Epidermal melanocyte (primary cell): ENCODE results near the gene ZNRF1.

Source experiments
- DNase-seq: peaks from one replicate; pipeline ENCODE4 v3.0.0; 2011; ENCODE audit warnings: low spot score; ENCODE audit not compliant: insufficient read length

The ZNRF1 gene

DNA sequence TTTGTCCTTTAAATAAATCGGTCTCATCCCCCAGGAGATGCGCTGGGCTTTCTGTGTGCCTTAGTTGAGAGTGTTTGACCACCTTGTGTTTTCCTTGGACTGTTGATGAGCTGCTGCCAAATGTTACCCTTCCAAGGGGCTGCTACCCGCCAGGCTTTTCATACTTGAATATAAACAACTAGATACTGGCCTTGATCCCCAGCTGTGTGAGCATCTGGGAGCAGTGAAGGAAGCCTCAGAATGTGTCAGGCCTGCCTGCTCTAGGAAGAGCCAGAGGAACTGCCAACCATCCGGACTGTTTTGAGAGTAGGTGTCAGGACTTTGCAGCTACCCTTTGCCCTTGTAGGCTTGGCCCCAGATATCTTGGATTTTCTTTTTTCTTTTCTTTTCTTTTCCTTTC, 60.0 kb downstream of the ZNRF1 start:
- DNase-seq, result no peak

DNA sequence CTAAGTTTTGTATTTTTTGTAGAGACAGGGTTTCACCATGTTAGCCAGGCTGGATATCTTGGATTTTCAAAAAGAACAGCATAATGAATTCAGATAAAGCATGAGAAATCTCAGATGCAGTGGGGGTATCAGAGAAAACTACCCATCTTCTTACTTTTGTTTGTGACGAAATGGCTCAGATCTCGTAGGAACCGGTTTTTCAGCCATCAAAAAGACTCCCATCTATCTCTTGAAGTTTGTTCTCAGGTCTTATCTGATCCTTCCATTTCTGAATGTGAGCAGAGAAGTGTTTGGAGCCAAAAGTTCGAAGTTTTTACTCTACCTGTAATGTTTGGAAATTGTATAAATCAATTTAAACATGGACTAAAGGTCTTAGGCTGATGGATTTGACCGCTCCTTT, 60.6 kb downstream of the ZNRF1 start:
- DNase-seq, result no peak

DNA sequence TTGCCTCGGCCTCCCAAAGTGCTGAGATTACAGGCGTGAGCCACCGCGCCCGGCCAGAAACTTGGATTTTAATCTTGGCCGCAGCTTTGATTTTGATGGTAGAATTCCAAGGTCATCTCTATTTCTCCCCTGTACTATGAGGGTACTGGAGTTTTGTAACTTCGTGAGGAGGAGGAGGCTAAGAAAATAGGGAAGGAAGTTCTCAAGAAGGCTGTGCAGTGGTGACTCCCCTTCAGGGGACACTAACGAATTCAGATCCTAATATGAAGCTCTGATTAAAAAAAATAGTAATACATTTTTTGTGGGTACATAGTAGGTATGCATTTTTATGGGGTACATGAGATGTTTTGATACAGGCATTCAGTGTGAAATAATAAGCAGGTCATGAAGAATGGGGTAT, 61.9 kb downstream of the ZNRF1 start:
- no peak for DNase-seq

DNA sequence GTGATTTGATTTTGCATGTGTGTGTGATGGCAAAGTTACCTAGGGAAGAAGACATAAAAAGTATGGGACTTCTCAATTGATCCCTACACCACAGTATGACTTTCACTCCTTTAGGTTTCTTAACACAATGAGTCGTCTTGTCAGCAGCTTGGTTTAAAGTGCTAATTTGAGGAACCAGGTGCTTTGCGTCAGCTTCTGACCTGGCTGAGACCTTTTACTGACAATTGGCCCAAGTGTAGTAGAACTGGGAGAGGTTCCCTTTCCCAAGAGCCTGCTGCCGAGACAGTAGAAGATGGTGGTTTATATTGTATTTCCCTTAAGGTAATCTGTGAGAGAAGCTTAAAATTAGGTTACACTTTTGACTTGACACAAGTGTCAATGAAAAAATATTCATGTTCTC, 62.8 kb downstream of the ZNRF1 start:
- no peak for DNase-seq

DNA sequence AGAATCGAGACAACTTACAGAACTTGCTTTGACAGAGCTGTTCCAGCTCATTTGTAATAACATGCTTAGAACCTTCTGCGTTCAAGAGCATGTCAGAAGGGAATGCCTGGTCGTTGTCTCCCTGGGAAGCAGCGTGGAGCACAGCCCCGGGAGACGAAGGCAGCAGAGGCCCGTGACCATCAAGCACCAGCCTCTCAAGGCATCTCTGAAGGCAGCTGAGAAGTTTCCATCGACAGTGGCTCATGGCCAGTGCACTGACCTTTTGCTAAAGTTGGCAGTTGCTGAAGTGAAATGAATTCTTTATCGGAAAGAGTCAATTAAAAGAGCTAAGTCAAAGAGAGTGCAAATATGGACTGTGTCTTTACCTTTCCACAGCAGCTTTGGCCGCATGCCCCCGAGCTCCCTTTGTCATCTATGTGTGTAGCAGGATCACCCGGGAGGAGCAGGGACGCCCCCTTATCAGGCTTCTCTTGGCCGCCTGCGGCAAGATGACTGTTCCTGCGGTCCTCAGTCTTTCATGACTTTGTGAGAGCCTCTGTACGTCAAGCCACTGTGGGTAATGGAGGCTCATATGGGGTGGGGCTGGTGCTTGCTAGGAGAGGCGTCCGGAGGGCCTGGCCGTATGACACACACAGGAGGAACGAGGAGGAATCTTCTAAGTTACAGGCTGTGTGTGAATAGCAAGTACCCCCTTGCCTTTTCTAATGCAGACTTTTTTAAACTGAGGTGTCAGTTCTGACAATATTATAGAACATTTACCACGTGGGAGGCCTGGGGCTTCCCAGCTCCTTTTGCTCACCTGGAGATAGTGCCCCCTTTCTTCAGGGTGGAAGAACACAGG, 63.5 kb downstream of the ZNRF1 start:
- DNase-seq, result no peak

DNA sequence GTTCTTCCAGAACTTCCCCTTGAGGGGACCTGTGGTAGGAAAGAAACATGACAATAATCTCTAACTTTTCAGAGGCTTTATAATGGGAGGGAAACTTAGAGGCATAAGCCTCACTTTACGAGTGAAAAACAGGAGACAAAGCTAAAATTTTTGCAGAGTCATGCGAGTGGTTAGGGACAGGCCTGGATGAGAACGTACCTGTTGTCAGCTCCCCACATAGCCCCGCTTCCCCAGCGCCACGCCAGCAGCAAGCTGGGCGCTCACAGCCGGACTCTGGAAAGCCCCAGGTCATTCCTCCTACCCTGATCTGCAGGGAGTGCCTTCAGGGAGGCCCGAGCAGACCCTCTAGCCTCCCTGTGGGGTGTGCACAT, 64.1 kb downstream of the ZNRF1 start:
- no peak for DNase-seq

DNA sequence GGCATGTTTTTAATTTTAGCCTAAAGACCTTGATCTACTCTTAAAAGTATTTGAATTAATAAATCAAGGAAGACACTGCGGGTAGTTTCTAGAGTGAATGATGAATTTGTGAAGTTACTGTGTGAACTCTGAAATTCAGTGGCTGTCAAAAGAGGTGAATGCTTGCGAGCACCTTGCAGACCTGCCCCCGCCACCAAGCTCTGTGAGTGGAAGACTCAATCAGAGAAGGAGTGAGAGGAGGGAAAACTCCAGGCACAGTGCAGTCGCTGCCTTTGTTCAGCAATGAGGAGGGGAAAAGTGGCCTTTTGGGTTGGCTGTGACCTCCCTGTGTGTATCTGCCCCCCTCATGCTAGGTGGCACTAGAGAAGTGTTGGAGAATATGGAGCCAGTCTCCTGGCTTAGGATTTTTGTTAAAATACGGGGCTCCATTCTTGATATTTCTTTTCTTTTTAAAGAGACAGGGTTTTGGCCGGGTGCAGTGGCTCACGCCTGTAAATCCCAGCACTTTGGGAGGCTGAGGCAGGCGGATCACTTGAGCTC, 64.8 kb downstream of the ZNRF1 start:
- DNase-seq, result no peak

DNA sequence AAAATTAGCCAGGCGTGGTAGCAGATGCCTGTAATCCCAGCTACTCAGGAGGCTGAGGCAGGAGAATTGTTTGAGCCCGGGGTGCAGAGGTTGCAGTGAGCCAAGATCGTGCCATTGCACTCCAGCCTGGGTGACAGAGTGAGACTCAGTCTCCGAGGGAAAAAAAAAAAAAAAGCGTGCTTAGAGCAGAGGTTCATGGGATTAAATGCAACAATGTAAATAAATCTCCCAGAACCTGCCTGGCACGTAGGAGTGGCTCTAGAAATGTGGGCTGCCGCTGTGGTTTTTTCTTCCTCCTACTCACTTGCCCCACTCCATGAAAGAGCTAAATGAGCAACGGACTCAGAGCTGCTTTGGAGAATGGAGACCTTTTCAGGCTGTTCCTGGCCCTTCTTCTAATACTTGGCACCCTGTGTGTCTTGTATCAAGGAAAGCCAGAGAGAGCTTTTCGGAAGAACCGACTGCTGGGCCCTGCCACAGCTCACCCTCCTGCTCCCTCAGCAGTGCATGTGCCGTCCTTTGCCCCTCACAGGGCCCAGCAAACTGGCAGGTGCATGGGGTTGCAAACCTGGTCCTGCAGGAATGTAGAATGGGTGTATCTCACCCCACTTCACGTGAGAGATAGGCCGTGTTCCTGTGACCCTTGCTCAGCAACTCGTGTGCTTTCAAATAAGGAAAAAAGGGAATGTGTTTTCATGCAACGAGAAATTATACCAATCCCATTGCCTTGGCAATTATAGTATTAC, 65.8 kb downstream of the ZNRF1 start:
- no peak for DNase-seq

DNA sequence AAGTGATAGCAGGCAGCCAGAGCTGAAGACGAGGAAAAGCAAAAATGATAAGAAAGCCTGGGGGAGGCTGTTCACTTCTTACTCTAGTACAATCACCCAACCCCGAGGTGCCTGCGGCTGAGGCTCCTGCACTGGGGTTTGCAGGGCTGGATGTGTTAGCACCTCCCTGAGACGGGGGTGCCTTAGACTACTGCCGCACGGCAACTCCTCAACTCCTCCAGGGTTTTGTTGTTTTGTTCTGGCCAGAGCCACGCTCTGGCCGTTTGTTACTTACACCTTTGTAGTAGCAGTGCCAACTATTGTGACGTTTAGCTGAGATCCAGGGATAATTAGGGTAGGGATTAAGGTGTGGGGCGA, 66.3 kb downstream of the ZNRF1 start:
- DNase-seq, result no peak

DNA sequence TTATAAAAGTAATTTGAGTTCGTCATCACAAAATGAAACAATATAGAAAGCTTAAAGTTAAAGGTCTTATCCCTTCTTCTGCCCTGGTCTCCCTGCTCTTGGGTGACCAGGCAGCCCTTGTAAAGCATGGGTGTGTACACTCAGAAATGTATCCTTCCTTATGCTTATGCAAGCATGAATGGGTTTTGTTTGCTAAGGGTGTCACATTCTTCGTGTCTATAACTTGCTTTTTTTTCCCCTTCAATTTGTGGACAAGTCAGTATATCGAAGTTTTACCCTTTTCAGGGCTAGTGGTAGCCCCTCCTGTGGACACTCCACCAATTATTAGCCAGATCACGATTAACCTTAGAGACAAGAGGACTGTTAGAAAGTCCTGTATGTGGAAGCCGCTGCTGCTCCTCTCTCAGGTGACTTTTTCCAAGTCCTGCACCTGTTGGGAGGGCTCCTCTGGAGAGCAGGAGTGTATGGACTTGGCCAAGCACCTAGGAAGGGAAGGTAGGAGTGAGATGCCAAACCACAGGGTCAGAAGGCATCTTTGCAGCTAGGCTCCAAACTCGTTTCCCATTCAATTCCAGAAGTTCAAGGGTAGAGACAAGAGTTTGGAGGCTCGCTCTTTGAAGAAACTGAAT, 66.8 kb downstream of the ZNRF1 start:
- no peak for DNase-seq

DNA sequence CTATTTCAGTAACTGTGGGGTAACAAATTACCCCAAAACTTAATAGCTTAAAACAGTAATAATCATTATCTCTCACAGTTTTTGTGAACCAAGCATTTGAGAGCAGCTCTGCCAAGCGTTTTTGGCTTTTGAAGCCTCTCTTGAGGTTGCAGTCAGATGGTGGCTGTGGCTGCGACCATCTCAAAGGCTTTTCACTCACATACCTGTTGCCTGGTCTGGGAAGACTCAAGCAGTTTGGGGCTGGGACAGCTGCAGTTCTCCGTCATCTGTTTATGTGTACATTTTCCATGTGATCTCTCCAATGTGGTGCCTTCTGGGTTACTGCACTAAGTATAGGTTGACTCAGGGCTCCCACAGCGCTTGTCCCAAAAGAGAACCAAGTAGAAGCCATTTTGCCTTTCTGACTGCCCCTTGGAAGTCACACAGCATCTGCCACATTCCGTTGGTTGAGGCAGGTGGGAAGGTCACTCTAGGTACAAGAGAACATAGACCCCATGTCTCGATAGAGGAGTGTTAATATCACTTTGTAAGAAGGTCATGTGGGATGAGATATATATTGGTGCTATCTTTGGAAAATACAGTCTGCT, 68.1 kb downstream of the ZNRF1 start:
- DNase-seq, result no peak

DNA sequence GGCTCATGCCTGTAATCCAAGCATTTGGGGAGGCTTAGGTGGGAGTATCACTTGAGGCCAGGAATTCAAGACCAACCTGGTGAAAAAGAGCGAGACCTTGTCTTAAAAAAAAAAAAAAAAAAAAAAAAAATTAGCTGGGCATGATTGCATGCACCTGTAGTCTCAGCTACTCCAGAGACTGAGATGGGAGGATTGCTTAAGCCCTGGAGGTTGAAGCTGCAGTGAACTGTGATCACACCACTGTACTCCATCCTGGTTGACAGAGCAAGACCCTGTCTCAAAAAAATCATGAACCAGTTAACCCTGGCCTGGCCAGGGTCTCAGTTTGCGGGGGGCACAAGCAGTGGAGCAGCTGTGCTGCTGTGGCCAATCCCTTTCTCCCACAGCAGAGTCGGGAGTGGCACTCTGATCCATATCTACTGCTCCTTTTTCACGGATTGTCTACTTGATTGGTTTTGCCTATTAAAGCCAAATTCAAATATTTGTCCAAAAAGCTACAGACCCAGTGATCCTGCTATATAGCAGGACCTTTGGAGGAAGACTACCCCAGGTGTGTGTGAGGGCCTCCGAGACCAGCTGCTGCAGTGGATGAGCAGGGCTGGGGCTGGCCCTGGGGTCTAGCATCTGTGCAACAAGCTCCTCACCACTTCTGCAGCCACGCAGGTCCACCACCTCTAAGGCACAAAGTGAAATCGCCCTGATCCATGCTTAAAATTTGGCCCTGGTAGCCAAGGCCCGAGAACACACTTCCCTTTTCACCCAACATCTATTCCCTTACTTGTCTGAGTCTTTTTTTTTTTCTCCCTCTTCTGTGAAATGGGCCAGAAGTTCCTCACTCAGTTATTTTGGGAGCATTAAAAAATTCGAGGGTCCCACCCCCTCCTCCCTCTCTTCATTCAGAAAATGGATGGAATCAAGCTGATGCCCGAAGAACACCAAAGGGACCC, 69.5 kb downstream of the ZNRF1 start:
- no peak for DNase-seq

DNA sequence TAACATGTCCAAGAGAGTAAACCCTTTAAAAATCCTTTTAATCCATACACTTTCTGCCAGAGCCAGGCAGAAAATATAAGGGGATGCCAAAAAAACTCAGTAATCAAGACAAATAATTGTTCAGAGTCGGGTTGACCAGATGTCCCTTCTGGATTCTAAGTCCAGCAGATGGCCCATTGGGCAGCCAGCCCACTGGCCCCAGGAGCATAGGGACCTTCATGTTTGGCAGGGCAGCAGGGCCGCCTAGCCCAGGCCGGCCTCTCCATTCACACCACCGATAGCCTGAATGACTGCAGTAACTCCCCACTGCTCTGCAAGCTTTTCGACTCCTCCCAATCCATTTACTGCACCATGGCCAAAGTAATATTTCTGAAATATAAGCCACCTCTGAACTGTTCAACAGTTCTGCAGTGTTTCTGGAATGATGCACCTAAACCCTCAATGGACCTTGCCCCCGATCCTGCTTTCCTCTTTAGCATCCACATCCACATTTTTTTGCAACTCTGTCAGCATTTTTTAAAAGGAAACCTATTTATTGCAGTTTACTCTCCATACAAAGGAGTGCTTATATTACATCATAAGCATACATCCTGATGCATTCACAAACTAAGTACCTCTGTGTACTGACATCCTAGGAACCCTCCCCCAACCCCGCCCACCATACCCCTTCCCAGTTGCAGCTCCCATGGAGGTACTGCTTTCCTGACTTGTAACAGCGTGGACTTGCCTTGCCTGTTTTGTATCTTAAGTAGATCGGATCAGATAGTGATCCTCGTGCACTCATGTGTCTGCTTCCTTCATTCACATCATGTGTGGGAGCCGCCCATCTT, 71.4 kb downstream of the ZNRF1 start:
- DNase-seq, result no peak

DNA sequence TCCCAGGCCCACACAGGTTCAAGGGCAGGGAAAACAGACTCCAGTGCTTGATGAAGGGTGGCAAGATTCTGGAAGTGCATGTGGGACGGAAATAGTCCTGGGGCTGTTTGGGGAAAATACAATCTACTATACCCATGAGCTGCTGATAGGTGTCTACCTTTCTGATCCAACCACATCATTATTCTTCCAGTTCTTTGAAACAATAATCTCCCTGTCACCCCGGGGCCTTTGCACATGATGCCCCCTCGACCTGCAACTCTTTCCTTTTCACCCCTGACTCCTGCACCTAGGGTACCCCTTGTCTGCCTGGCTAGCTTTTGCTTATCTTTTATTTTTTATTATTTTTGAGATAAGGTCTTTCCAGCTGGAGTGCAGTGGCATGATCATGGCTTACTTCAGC, 72.8 kb downstream of the ZNRF1 start:
- DNase-seq, result no peak

DNA sequence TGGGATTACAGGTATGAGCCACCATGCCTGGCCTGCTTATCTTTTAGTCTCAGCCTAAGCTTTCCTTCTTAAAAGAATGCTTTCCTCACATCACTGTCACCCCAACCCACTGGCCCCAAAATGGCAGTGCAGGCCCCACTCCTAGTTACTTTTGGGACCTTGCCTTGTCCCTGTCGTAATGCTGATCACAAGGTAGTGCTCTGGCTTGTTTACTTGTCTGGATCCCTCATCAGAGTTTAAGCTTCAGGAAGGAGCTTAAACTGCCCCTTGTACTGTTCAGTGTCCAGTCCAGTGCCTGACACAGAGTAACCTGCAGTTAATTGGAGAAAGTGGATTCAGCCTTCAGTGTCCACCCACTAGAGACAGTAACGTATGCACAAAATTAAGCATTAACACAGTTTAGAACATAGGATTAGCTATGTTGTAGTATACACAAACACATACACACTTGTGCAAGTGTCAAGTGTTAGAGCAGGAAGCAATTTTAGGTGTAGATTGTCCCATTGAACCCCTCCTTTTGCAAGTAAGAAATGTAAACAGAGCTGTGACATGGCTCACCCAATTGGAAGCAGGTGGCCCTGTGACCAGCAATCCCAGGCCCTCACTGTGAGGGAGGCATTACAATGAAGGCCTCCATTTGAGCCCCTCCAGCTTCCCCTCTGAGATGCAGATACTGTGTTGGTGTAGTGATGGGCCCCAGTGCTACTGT, 73.6 kb downstream of the ZNRF1 start:
- no peak for DNase-seq

DNA sequence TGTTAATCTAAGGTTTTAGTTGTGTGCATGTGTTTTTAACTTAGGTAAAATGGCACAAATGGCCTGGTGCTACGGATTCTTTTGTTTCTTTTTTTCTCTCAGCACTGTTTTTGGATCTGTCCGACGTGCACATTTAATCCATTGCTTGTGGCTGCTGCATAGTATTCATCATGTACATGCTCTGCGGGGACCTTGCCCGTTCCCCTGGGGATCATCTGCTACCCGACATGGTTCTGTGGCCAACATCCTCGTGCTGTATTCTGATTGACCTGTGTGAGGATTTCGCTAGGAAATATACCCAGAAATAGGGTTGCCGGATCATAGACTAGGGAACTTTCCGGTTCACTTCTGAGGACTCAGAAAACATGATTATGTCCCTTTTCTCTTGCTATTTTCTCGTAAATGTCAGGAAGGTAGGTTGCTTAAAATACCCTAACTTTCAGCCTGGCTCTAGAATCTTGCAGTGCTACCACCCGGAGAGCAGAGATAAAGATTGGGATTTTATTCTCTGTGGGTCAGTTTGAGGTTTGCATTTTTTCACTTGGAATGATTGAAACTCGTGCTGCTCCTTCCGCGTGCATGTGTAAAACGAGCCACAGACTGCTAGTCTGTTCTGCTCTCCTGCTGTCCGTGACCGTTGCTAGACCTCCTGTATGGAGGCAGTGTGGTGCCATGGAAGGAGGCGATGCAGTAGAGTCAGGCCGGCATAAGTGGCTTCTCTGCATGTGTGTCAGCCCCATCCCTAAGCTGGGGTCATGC, 74.9 kb downstream of the ZNRF1 start:
- DNase-seq, result no peak

DNA sequence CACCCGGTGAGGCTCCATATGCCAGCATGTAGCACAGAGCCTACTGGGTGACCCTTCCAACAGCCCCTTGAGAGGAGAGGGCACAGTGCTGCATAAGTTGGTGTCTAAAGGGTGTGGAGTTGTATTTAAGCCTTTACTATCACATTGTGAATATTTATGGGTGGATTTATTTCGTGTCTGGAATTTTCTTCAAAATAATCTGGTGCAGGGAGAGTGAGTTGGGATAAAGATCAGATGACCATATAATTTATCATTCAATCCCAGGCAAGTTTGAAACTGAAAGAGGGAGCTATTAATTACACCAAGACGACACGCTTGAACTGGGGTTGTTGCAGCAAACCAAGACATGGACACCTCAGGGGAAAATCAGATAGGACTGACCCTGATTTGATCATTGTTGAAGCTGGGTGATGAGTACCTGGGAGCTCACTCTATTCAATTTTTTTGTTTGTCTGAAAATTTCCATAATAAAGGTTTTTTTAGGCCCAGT, 75.5 kb downstream of the ZNRF1 start:
- no peak for DNase-seq

DNA sequence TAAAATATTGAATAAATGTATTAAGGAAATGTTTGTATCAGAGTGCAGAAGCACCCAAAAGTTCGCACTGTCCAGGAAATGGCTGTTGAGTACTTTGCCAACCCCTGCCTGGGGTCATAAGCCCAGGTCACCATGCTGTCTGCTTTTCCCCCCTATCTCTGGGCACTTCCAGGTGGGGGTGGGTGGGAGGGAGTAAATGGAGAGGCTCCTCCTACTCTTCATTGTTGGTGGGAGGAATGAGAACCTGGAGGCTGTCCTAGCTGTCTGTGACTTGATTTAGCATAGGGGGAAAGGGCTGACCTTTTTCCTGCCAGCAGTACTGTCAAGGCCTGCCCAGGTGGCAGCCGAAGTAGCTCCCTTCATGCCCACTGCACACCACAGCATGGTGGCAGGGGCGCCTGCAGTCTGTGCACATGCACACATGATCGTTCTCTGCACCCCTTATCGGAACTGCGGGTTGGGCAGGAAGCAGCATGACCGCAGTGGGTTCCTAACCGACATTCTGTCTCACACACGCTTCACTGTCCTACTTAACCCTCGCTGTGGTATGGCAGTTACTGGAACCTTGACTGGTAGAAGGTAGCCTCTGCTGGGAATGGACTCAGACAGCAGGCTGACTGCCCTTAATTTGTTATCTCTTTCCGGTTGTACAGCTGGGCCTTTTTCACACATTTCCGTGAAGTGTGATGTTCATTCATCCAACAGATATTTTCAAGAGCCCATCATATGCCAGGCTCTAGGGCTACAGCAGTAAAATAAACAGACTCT, 76.3 kb downstream of the ZNRF1 start:
- DNase-seq, result no peak
